Measurements from ENCODE around the gene SKI. TPM values are rescaled to one million over a fixed set of nuclear protein-coding genes. Genes with fewer than 3 reads are reported as not detected.

The SKI gene
- total and polyA plus RNA-seq, 9 of the 15 experiments (the other 6 are each of a cell fraction or from before 2014, with no cell fraction given), result 0.10 to 60.5 (median 4.6) TPM

- TF ChIP-seq ATF3 (IDR thresholded peaks at IDR 0.05), result no peak
- no peak for TF ChIP-seq ATF3 (CRISPR knock-in tag; conservative IDR thresholded peaks at IDR 0.05)
- TF ChIP-seq KLF10 (CRISPR knock-in tag; IDR thresholded peaks at IDR 0.05), result no peak
- no peak for TF ChIP-seq ZNF280B (CRISPR knock-in tag; IDR thresholded peaks at IDR 0.05)
- no peak for TF ChIP-seq ZNF311 (CRISPR knock-in tag; IDR thresholded peaks at IDR 0.05)
- peak; percentile 70; a peak in 2 of 4 replicates for TF ChIP-seq FOXK2 (conservative IDR thresholded peaks at IDR 0.05 in 1 of 2, IDR thresholded peaks at IDR 0.05 in 1 of 2; ENCODE audit: low read depth in 2 of 2)
- no peak for TF ChIP-seq SPI1 (IDR thresholded peaks at IDR 0.05; ENCODE audit: borderline replicate concordance, low read depth, low read length)
- TF ChIP-seq CUX1 (CRISPR knock-in tag; IDR thresholded peaks at IDR 0.05), result no peak
- TF ChIP-seq NELFE (IDR thresholded peaks at IDR 0.05; ENCODE audit: insufficient read depth, insufficient read length), result no peak
- no peak for TF ChIP-seq TFE3 (CRISPR knock-in tag; IDR thresholded peaks at IDR 0.05)
- no peak for TF ChIP-seq PHB2 (IDR thresholded peaks at IDR 0.05; ENCODE audit: low read depth)
- TF ChIP-seq SRF (CRISPR knock-in tag; IDR thresholded peaks at IDR 0.05), result peak in 1 of 2 experiments; percentile 39; a peak in 1 of 4 replicates
- no peak for TF ChIP-seq CHD4 (IDR thresholded peaks at IDR 0.05; ENCODE audit: insufficient read depth, insufficient replicate concordance, low read depth, low read length, poor library complexity, severe bottlenecking)
- peak; percentile 67 for TF ChIP-seq L3MBTL2 (IDR thresholded peaks at IDR 0.05)
- TF ChIP-seq ELK3 (CRISPR knock-in tag; IDR thresholded peaks at IDR 0.05), result no peak
Measured at GRCh38 chr1:2194898-2195673, 33.0 kb upstream of the SKI start (continued).

Measured in K562 (cell line).